ENCODE results near the gene MINDY1. TPM values are rescaled to one million over a fixed set of nuclear protein-coding genes. Genes with fewer than 3 reads are reported as not detected.

Gene MINDY1
- total and polyA plus RNA-seq, 9 of the 15 experiments (the other 6 are each of a cell fraction or from before 2014, with no cell fraction given), result 0.49 to 11.0 (median 6.0) TPM

DNA sequence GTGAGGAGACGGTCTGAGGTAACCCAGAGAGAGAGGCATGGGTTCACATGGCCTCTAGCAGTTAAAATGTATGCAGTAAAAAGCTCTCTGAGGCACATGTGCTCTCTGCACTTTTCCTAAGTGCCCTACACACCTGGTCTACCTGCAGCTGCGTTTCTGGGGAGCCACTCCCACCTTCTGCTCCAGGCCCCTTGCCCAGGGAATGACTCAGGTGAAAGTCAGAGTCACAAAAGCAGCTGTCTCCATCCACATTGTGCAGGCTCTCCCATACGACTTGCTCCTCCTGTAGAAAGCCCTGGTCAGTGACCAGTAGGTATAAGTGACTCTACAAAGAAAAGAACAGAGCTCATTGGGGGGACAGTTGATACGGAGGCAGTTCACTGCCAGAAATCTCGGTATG lies 8.8 kb downstream of the MINDY1 start:
- H3K36me3 ChIP-seq (ENCODE audit: control insufficient read depth, insufficient read depth, low read length), result peaks cover 11% of the 10 kb centered on the region; the same call in 2 of the 3 replicates
- TF ChIP-seq, protein P1, sequence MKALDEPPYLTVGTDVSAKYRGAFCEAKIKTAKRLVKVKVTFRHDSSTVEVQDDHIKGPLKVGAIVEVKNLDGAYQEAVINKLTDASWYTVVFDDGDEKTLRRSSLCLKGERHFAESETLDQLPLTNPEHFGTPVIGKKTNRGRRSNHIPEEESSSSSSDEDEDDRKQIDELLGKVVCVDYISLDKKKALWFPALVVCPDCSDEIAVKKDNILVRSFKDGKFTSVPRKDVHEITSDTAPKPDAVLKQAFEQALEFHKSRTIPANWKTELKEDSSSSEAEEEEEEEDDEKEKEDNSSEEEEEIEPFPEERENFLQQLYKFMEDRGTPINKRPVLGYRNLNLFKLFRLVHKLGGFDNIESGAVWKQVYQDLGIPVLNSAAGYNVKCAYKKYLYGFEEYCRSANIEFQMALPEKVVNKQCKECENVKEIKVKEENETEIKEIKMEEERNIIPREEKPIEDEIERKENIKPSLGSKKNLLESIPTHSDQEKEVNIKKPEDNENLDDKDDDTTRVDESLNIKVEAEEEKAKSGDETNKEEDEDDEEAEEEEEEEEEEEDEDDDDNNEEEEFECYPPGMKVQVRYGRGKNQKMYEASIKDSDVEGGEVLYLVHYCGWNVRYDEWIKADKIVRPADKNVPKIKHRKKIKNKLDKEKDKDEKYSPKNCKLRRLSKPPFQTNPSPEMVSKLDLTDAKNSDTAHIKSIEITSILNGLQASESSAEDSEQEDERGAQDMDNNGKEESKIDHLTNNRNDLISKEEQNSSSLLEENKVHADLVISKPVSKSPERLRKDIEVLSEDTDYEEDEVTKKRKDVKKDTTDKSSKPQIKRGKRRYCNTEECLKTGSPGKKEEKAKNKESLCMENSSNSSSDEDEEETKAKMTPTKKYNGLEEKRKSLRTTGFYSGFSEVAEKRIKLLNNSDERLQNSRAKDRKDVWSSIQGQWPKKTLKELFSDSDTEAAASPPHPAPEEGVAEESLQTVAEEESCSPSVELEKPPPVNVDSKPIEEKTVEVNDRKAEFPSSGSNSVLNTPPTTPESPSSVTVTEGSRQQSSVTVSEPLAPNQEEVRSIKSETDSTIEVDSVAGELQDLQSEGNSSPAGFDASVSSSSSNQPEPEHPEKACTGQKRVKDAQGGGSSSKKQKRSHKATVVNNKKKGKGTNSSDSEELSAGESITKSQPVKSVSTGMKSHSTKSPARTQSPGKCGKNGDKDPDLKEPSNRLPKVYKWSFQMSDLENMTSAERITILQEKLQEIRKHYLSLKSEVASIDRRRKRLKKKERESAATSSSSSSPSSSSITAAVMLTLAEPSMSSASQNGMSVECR (CRISPR knock-in tag; IDR thresholded peaks at IDR 0.05), result 0 out of 2 replicates have a peak, but pooled peaks have one; percentile 10
- TF ChIP-seq ZNF354B (CRISPR knock-in tag; IDR thresholded peaks at IDR 0.05), result no peak
- in situ Hi-C loops (cut with MboI) (loop anchor here (5.0 to 10.0 kb wide), 2 partner anchors 433 to 741 kb away; partner anchors contain the start of gene CA14), intact Hi-C loops (cut with micrococcal nuclease) (loop anchor here (5.0 to 10.0 kb wide), 3 partner anchors 163 to 741 kb away; partner anchors contain the start of gene CA14)
- 49% methylated on average over 5 of the region's 5 CpGs for WGBS (ENCODE audit: insufficient coverage, low coverage, missing lambda C conversion rate)
- H3K4me2 ChIP-seq (ENCODE audit: insufficient read depth, low read length), result no peak overlapping the region
- no peaks in the 10 kb centered on the region for H3K9me3 ChIP-seq (replicated peaks; ENCODE audit: control insufficient read depth, insufficient read depth, low read depth, low read length)
- H3K4me3 ChIP-seq, result no peak overlapping the region
- no TSS peak for BruUV-seq (replicated peaks)
- peaks cover 42 to 53% of the 10 kb centered on the region in 2 experiments for H3K4me1 ChIP-seq (replicated peaks in 1 of 2; ENCODE audit: control insufficient read depth in 2 of 2, insufficient read depth in 2 of 2, low read length in 2 of 2)
- no peaks in the 10 kb centered on the region for H3K79me2 ChIP-seq (ENCODE audit: control insufficient read depth, insufficient read depth, low read length)
- DNase-seq (ENCODE audit: extremely low read depth in 1 of 4, low spot score in 3 of 4) (no peak), FAIRE-seq (no peak), ATAC-seq (no peak)
- H3K27me3 ChIP-seq (ENCODE audit: control insufficient read depth in 2 of 2, insufficient read depth in 2 of 2, low read length in 2 of 2), result no peaks in the 10 kb centered on the region
- H3K9ac ChIP-seq (ENCODE audit: insufficient read depth in 1 of 2, low read depth in 2 of 2, low read length in 2 of 2), result no peak overlapping the region
- CTCF ChIA-PET (ENCODE audit: low intra/inter-chr PET ratio), result no interaction called here
- H3K9me1 ChIP-seq (ENCODE audit: control insufficient read depth, insufficient read depth, low read length), result no peaks in the 10 kb centered on the region
- POLR2A ChIA-PET, result interaction anchor here (0.8 to 1.8 kb wide), 3 partner anchors 8 to 50 kb away, joined by 4 to 7 read pairs (median 4); partner anchors contain the start of gene MINDY1
- H4K20me1 ChIP-seq (replicated peaks; ENCODE audit: control insufficient read depth, insufficient read depth, low read length), result no peaks in the 10 kb centered on the region
- no peak overlapping the region for H3K27ac ChIP-seq (ENCODE audit: extremely low read depth, low read depth, low read length)
- no peak overlapping the region for H2AFZ ChIP-seq (ENCODE audit: low read depth, low read length)

Data from K562 (cell line).